Hematopoietic multipotent progenitor cell treated with erythropoietin and hydrocortisone succinate and interleukin-3 and kit ligand, for 17 days (in vitro differentiated cells): Measurements from ENCODE around the gene PAIP1.
"Not testable (repeated sequence)": the region's sequence is repeated elsewhere in the genome, so short reads cannot be mapped to it uniquely, and the experiment has no call there.

Source experiments
- DNase-seq: peaks from one replicate; pipeline ENCODE4 v3.0.0-alpha.2; 2015; ENCODE audit warnings: low spot score

The PAIP1 gene

GRCh38 chr5:43556857-43557542 lies at the start of gene PAIP1:
PAIP1 (minus strand) TSS chr5:43557077; CDS start chr5:43556846, 231 bp downstream.
- peak; percentile 90 for DNase-seq

- no peak for DNase-seq
These were observed 49.5 kb upstream of the PAIP1 start for GRCh38 chr5:43606351-43606750.

DNA sequence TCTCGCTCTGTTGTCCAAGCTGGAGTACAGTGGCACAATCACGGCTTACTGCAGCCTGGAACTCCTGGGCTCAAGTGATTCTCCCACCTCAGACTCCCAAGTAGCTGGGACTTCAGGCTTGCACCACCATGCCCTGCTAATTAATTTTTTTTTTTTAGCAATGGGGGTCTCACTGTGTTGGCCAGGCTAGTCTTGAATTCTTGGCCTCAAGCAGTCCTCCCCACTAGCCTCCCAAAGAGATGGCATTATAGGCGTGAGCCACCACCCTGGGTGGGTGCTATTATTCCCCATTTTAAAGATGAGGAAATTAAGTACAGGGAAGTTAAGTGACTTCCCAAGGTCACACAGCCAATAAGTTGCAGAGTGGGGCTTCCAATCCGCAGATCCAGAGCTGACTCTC lies 47.8 kb upstream of the PAIP1 start:
- DNase-seq = no peak

- peak; percentile 74 for DNase-seq
These were observed 46.7 kb upstream of the PAIP1 start for GRCh38 chr5:43603344-43604217.

DNA sequence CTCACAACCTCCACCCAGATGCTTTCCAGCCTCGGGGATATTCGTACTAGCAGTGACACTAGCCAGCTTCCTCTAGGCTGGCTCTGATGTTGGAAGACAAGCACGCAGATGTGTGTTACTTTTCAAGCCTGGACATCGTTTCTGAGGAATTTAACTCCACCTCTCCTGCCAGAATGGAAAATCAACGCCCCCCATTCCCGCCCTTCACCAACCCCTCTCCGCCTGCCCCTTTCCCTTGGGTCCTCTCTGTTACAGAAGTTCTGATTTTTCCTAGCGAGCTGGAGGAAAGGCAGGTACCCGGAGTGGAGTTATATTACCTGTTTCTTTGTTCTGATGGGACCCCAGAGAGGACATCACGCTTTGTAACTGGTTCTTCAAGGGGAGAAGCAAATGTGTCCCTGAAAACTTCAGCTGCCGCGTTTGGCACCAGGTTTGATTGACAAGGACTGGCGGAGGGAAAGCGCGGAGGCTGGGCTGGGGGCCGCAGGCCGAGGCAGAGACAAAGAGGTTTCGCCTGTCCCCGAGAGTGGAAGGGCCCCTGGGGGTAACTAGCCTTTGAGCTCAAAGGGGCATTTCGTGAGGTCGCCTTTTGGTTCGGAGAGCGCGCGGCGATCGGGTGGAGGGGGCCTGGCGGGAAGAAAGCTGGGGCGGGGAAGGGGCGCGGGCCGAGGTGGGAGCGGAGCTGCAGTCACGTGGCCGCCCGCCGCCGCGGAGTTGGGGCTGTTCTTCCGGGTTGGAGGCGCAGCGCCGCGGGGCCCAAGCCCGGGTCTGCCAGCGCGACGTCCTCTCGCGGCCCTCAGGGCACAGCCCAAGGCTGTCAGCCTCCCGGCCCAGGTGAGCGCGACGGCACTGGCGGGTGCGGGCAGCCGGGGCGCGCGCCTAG lies 45.8 kb upstream of the PAIP1 start, which contains the start of gene NNT:
Gene NNT (plus strand): TSS at position 720 of the 883 bp plus-strand sequence. CDS start 6,016 bp downstream, outside the sequence.
- DNase-seq = peak; percentile 30

DNA sequence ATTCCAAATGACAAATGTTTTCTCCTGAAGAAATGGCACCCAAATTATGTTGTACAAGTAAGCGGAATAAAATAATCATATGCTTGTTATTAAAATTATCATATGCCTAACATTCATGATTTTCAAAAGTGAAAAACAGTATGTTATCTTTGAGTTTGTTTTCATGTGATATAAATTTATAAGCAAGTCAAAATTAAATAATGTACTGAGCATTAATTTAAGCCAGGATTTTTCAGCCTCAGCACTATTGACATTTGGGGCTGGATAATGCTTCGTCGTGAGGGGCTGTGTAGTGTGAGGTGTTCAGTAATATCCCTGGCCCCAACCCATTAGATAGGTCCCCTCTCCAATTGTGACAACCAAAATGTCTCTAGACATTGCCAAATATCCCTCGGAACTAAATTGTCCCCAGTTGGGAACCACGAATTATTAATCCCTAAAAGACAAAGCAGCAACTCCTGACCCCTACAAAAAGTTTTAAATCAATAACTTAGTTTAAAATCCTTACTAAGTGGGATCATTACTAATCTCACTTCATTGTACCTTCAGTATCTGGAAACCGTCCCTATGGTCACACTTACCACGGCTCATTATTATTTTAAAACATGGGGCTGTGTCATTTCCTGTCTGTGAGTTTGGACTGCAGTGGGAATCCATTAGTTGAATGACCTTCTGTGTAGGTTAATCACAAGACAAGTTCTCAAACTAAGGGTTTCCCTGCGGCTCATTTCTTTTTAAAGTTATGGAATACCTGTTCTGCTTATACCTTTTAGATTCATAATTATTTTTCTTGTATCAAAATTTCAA lies 44.8 kb upstream of the PAIP1 start:
- no peak for DNase-seq

DNA sequence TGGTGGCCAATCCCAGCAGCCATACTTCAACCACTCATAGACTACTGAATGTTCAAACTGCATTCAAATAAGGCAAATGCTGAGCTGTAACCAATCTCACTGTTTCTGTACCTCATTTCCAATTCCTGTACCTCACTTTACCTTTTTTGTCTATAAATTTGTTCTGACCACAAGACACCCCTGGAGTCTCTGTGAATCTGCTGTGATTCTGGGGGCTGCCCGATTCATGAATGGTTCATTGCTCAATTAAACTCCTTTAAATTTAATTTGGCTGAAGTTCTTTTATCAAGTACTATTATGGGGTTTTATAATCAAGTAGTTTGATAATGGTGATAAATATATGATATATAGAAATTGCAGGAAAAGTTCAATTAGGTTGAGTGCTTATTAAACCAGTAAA lies 42.0 kb upstream of the PAIP1 start:
- not testable (repeated sequence) for DNase-seq

DNA sequence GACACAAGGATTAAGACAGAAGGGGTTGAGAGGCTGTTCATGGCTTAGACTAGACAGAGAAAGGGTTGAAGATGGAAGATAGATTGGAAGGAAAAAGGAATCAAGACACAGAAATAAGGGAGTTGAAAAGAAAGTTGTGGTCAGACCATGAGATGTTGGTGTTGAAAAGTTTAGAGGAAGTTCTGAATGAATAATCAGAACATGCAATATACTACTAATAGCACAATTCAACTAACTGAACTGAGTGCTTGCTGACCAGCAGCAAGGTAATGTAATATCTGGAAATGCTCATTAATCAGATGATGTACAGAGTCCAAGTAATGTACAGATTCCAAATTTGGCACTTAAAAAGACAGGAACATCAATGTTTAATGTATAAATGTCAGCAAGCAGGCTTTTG lies 35.5 kb upstream of the PAIP1 start:
- no peak for DNase-seq

GRCh38 chr5:43590700-43591099 lies 33.8 kb upstream of the PAIP1 start:
- no peak for DNase-seq

DNA sequence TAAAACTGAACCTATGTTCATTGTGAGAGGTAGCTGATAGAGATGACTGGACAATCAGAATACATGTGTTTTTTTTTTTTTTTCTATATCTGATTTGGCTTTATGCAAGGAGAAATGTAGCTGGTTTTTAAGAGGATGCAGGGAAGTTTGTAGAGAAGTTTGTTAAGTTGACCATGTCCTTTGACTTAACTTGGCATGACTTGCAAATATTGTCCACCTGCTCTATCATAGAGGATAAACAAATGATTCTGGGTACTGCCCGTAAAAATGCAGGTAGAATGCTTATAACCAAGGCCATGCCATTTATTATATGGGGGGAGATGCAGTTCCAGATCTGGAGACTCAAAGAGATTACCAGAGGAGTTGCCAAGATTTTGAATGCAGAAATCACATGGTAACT lies 32.4 kb upstream of the PAIP1 start:
- DNase-seq = no peak

- DNase-seq = no peak
These were observed 32.0 kb upstream of the PAIP1 start for GRCh38 chr5:43588842-43589241.

DNA sequence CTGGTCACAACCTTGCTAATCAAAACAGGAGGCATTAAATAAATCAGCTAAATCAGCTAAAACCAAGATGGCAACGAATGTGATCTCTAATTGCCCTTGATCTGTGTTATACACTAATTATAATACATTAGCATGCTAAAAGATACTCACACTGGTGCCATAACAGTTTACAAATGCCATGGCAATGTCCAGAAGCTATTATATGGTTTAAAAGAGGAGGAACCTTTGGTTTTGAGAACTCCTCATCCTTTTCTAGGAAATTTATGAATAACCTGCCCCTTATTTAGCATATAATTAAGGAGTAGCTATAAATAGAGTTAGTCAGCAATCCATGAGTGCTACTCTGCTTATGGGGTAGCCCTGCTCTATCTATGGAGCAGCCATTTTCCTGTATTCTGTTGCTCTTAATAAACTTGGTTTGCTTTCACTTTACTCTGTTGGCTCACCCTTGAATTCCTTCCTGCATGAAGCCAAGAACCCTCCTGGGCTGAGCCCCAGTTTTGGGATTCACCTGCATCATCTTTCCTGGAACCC lies 27.4 kb upstream of the PAIP1 start:
- DNase-seq = no peak

DNA sequence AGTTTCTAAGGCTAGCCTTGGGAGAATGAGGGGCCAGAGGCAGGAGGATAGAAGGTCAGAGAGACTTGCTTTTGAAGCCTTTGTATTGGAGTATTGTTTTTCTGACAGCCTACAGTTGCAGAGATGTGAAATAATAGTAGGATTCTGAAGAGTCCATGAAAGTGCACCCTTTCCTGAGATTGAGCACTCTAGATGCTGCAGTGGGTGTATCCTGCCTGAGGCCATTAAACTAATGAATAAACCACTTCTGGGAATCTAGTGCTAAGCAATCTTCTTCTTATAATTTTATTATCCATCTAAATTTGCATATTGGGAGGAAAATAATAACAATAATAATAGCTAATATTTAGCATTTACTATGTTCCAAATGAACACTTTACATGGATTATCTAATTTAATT lies 26.8 kb upstream of the PAIP1 start:
- DNase-seq = no peak

DNA sequence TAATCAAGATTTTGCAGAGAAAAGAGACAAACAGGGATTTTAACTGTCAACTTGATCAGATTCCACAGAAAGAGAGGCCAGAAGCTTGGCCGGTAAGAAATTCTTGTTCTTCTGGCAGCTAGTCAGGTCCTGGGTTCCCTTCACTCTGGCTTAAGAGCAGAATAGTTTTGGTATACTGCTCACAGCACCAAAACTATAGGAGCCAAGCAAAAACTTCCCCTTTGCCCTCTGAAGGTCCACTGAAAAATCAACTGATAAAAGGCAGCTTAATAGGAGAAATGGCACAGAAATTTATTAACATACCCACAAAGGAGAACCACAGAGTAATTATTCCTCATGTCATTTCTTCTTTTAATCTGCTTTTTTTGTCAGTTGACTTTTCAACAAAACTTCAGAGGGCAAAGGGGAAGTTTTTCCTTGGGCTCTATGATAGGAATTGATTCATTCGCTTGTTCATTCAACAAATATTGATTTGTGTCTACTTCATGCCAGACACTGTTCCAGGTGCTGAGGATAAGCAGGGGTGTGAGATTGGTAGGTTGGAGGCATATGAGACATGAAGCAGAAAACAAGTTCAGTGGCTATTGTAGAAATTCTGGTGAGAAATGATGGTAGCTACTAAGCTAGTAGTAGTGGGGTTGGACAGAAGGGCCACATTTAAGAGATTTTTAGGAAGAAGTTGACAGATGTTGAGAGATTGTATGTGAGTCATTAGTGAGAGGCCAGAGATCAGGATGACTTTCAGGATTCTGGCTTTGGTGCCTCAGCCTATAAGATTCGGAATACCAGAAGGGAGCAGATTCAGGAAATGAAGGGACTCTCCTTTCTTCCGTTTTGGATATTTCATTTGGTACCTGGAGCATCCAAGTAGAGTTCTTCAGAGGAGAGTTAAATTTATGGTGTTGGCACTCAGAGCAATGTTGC lies 25.5 kb upstream of the PAIP1 start:
- DNase-seq = no peak

GRCh38 chr5:43581398-43581797 lies 24.5 kb upstream of the PAIP1 start:
- no peak for DNase-seq

DNA sequence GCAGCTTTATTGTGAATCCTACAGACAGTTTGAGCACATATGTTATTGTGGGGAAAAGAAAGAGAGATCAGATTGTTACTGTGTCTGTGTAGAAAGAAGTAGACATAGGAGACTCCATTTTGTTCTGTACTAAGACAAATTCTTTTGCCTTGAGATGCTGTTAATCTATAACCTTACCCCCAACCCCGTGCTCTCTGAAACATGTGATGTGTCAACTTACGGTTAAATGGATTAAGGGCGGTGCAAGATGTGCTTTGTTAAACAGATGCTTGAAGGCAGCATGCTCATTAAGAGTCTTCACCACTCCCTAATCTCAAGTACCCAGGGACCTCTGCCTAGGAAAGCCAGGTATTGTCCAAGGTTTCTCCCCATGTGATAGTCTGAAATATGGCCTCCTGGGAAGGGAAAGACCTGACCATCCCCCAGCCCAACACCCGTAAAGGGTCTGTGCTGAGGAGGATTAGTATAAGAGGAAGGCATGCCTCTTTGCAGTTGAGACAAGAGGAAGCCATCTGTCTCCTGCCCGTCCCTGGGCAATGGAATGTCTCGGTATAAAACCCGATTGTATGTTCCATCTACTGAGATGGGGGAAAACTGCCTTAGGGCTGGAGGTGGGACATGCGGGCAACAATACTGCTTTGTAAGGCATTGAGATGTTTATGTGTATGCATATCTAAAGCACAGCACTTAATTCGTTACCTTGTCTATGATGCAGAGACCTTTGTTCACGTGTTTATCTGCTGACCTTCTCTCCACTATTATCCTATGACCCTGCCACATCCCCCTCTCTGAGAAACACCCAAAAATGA lies 23.7 kb upstream of the PAIP1 start:
- DNase-seq = not testable (repeated sequence)

DNA sequence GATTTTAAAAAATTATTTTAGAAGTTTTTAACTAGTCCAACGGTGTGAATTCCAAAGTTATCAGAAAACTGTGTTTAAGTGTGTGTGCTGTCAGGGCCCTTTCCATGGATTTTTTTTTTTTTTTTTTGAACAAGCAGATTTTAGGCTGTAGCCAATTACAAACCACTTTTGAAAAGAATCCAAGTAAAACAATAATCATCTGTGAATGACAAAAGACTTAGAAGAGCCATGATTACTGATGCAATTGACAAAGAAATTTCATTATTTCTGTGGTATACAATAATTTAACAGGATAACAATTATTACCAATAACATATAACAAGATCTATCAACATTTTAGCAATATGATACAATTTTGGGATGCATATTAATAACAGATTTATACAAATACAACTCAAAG lies 16.2 kb upstream of the PAIP1 start:
- no peak for DNase-seq

GRCh38 chr5:43572357-43572756 lies 15.5 kb upstream of the PAIP1 start:
- DNase-seq = no peak

DNA sequence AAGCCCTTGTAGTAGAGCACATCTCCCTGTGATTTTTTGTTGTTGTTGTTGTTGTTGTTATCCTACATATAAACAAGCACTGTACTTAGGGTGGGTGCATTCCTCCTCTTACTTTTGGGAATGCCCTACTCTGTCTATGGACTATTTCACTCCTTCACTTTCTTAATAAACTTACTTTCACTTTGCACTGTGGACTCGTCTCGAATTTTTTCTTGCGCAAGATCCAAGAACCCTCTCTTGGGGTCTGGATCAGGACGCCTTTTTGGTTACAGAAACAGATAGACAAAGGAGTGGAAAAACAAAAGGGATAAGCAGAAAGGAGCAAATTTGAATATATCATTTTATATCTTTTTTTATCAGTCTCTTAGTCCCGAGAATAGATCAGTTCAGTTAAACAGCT lies 14.4 kb upstream of the PAIP1 start:
- no peak for DNase-seq
